ENCODE results near the gene TPPP.
A peak's percentile ranks its signal among the peaks of the same experiment; 100 is the strongest.

The TPPP gene

GRCh38 chr5:625516-625915 is 67.6 kb downstream of the TPPP start:
- H3K36me3 ChIP-seq: peaks cover 34% of the 10 kb centered on the region
- peak; percentile 1 for DNase-seq
- H3K9me3 ChIP-seq: no peaks in the 10 kb centered on the region
- H3K4me1 ChIP-seq: no peaks in the 10 kb centered on the region
- H3K27me3 ChIP-seq: no peaks in the 10 kb centered on the region
- H3K4me3 ChIP-seq (ENCODE audit: low read depth, low read length): no peak overlapping the region
- TF ChIP-seq, protein P1, sequence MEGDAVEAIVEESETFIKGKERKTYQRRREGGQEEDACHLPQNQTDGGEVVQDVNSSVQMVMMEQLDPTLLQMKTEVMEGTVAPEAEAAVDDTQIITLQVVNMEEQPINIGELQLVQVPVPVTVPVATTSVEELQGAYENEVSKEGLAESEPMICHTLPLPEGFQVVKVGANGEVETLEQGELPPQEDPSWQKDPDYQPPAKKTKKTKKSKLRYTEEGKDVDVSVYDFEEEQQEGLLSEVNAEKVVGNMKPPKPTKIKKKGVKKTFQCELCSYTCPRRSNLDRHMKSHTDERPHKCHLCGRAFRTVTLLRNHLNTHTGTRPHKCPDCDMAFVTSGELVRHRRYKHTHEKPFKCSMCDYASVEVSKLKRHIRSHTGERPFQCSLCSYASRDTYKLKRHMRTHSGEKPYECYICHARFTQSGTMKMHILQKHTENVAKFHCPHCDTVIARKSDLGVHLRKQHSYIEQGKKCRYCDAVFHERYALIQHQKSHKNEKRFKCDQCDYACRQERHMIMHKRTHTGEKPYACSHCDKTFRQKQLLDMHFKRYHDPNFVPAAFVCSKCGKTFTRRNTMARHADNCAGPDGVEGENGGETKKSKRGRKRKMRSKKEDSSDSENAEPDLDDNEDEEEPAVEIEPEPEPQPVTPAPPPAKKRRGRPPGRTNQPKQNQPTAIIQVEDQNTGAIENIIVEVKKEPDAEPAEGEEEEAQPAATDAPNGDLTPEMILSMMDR (IDR thresholded peaks at IDR 0.05; ENCODE audit: low read depth, low read length): no peak

- TF ChIP-seq, protein P1 (IDR thresholded peaks at IDR 0.05; ENCODE audit: low read depth, low read length): no peak
- no peaks in the 10 kb centered on the region for H3K27me3 ChIP-seq
- peaks cover 40% of the 10 kb centered on the region for H3K36me3 ChIP-seq
- no peak overlapping the region for H3K4me3 ChIP-seq (ENCODE audit: low read depth, low read length)
- no peaks in the 10 kb centered on the region for H3K9me3 ChIP-seq
- H3K4me1 ChIP-seq: no peaks in the 10 kb centered on the region
- DNase-seq: no peak
Observed at GRCh38 chr5:624951-625230, 68.3 kb downstream of the TPPP start.

DNA sequence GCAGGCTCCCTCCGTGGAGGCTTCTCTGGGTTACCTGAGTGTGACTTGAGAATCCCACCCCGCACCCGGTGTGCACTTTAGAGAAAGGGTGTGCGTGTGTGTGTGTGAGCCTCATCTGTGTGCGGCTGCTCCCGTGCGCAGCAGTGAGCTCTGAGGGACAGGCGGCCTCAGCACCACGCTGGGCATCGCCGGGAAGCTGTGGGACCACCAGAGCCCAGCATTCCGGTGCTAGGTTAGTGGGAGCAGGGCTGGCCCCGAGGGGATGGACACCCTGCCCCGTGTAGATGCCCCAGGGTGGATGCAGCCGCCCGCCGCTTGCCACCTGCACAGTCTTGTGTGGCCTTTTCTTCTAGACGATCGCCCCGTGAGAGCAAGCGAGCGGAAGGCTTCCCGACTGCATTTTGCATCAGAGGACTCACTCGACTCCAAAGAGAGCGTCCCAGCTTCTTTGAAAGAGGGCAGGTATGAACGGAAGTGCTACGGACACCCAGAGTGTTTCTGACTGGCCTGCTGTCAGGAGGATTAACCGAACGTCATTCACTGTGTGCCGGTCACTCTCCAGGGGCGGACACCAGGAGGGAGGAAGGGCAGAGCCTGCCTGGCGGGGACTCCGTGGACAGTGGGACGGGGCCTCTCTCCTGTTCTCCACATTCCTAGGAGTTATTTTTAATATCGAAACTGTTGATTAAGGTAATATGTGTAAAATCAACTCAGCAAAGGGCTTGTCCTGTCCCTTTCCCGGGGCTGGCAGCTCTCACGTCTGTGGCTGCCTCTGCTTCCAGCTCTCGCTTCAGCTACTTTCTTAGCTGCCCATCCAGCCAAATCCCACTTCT is 68.8 kb downstream of the TPPP start:
- peak; percentile 3 for DNase-seq

DNA sequence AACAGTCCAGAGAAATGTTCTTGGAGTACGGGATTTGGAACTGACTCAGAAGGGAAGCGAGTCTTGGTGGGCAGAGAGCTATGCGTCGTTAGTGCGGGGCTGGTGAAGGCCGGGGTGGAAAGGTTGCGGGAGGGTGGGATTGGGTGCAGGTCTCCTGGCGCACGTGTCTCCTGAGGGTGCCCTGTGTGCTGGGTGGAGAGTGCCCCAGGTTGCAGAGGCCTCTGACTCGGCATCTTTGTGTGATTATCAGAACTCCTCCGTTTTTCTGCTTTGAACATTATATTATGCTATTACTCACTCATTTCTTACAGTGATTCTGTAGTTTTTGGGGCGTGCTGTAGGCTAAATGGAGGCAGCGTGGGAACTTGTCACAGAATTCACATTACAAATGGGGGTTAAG is 69.6 kb downstream of the TPPP start:
- Histone ChIP-seq H3K36me3 (peaks cover 53% of the 10 kb centered on the region), H3K4me1 (no peaks in the 10 kb centered on the region)
- TF ChIP-seq, protein P1 (IDR thresholded peaks at IDR 0.05; ENCODE audit: low read depth, low read length): no peak

More for the DNA sequence above, 68.8 kb downstream of the TPPP start:
- TF ChIP-seq, protein P1 (IDR thresholded peaks at IDR 0.05; ENCODE audit: low read depth, low read length): no peak
- Histone ChIP-seq H3K9me3 (no peaks in the 10 kb centered on the region), H3K36me3 (peaks cover 46% of the 10 kb centered on the region), H3K4me3 (ENCODE audit: low read depth, low read length) (no peak overlapping the region), H3K4me1 (no peaks in the 10 kb centered on the region), H3K27me3 (no peaks in the 10 kb centered on the region)

DNA sequence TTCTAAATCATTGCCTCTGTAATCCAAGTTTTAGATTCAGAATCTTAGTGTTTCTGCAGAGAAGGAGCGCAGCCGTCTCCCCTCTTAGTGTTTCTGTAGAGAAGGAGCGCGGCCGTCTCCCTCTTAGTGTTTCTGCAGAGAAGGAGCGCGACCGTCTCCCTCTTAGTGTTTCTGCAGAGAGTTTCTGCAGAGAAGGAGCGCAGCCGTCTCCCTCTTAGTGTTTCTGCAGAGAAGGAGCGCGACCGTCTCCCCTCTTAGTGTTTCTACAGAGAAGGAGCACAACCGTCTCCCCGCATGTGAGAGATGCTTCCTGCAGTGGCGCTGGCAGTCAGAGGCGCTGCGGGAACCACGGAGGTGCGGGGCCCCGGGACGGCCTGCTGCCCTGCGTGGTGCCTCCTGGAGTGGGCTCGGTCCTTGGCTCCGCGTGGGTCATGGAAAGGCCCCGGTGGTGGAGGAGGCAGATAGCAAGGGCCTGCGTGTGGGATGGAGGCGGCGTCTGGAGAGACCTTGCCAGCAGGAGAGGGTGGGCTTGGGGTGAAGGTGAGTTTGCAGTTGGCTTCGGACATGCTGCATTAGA is 70.1 kb downstream of the TPPP start:
- TF ChIP-seq, protein P1 (IDR thresholded peaks at IDR 0.05; ENCODE audit: low read depth, low read length): no peak
- Histone ChIP-seq H3K4me1 (no peaks in the 10 kb centered on the region), H3K9me3 (no peaks in the 10 kb centered on the region), H3K27me3 (no peaks in the 10 kb centered on the region), H3K4me3 (ENCODE audit: low read depth, low read length) (no peak overlapping the region), H3K36me3 (peaks cover 52% of the 10 kb centered on the region)
- DNase-seq: peak; percentile 8

More for the DNA sequence above, 69.6 kb downstream of the TPPP start:
- peak; percentile 0 for DNase-seq
- no peak overlapping the region for H3K4me3 ChIP-seq (ENCODE audit: low read depth, low read length)
- no peaks in the 10 kb centered on the region for H3K9me3 ChIP-seq
- no peaks in the 10 kb centered on the region for H3K27me3 ChIP-seq

GRCh38 chr5:622359-622758 is 70.8 kb downstream of the TPPP start:
- TF ChIP-seq, protein P1 (IDR thresholded peaks at IDR 0.05; ENCODE audit: low read depth, low read length): no peak
- Histone ChIP-seq H3K9me3 (no peaks in the 10 kb centered on the region), H3K4me3 (ENCODE audit: low read depth, low read length) (no peak overlapping the region), H3K36me3 (peaks cover 51% of the 10 kb centered on the region), H3K27me3 (no peaks in the 10 kb centered on the region), H3K4me1 (no peaks in the 10 kb centered on the region)
- DNase-seq: peak; percentile 5

Data from BE2C (cell line).